Loucy (cell line): Measurements from ENCODE around the gene DLG1.

Source experiments
- H2AFZ ChIP-seq: fragments of 200-600 bp; sonication (generic); 2 replicates; pipeline ENCODE4 v1.6.0; 2016; ENCODE audit warnings: antibody characterized with exemption, mild to moderate bottlenecking, low read length, moderate library complexity
- H3F3A ChIP-seq: fragments of 200-600 bp; 2 replicates; pipeline ENCODE4 v1.6.0; 2016; ENCODE audit warnings: antibody characterized with exemption, low read depth, mild to moderate bottlenecking
- H3K27me3 ChIP-seq: fragments of 200-600 bp; sonication (generic); 2 replicates; pipeline ENCODE4 v1.6.1; 2014; ENCODE audit warnings: low read length, mild to moderate bottlenecking; ENCODE audit not compliant: insufficient read depth, poor library complexity, severe bottlenecking
- H3K36me3 ChIP-seq: fragments of 200-600 bp; sonication (generic); 2 replicates; pipeline ENCODE4 v1.6.1; 2016; ENCODE audit warnings: low read length; ENCODE audit not compliant: insufficient read depth
- H3K4me1 ChIP-seq: fragments of 200-600 bp; sonication (generic); 2 replicates; pipeline ENCODE4 v1.5.1; 2014; ENCODE audit warnings: low read length, mild to moderate bottlenecking; ENCODE audit not compliant: insufficient read depth, poor library complexity, severe bottlenecking
- H3K4me2 ChIP-seq: fragments of 200-600 bp; sonication (generic); 2 replicates; pipeline ENCODE4 v1.6.0; 2014; ENCODE audit warnings: antibody characterized with exemption, low read length, low read depth, mild to moderate bottlenecking; ENCODE audit not compliant: poor library complexity, severe bottlenecking
- H3K4me3 ChIP-seq: fragments of 200-600 bp; sonication (generic); 2 replicates; pipeline ENCODE4 v1.5.1; 2014; ENCODE audit warnings: low read length, mild to moderate bottlenecking, mixed read lengths; ENCODE audit not compliant: poor library complexity, severe bottlenecking
- H3K79me2 ChIP-seq: fragments of 200-600 bp; sonication (generic); 2 replicates; pipeline ENCODE4 v1.6.1; 2014; ENCODE audit warnings: low read length; ENCODE audit not compliant: insufficient read depth
- H3K9ac ChIP-seq: fragments of 200-600 bp; sonication (generic); 2 replicates; pipeline ENCODE4 v1.6.0; 2014; ENCODE audit warnings: mild to moderate bottlenecking, low read depth, low read length, moderate library complexity; ENCODE audit not compliant: poor library complexity, severe bottlenecking
- H3K9me2 ChIP-seq: fragments of 200-600 bp; sonication (generic); replicated peaks from 2 replicates; pipeline ENCODE4 v1.6.1; 2016; ENCODE audit warnings: low read depth, low read length, mixed read lengths
- H3K9me3 ChIP-seq: fragments of 200-600 bp; sonication (generic); 2 replicates; pipeline ENCODE4 v1.6.1; 2014; ENCODE audit warnings: mild to moderate bottlenecking, antibody characterized with exemption, low read length, low read depth; ENCODE audit not compliant: insufficient read depth
- H4K20me1 ChIP-seq: fragments of 200-600 bp; sonication (generic); 2 replicates; pipeline ENCODE4 v1.6.0; 2014; ENCODE audit warnings: antibody characterized with exemption, low read length, mild to moderate bottlenecking; ENCODE audit not compliant: insufficient read depth, poor library complexity, severe bottlenecking
- CTCF ChIP-seq: fragments of 200-600 bp; sonication (generic); conservative IDR thresholded peaks from 2 replicates; pipeline ENCODE4 v1.5.1; 2014; ENCODE audit warnings: mild to moderate bottlenecking, antibody characterized with exemption, low read length
- EZH2phosphoT487 ChIP-seq: fragments of 200-600 bp; IDR thresholded peaks from 2 replicates; pipeline ENCODE4 v1.6.1; 2018; ENCODE audit warnings: antibody characterized with exemption, mild to moderate bottlenecking, moderate library complexity, borderline replicate concordance

The DLG1 gene

GRCh38 chr3:197083486-197083885 is 214.9 kb downstream of the DLG1 start:
- TF ChIP-seq EZH2phosphoT487: no peak
- no peak for TF ChIP-seq CTCF
- Histone ChIP-seq H3K79me2 (no peaks in the 10 kb centered on the region), H3K9ac (no peak overlapping the region), H3K36me3 (peaks cover 16% of the 10 kb centered on the region), H3K4me2 (no peak overlapping the region), H3K4me1 (no peaks in the 10 kb centered on the region), H3F3A (no peaks in the 10 kb centered on the region), H4K20me1 (no peaks in the 10 kb centered on the region), H3K9me2 (no peaks in the 10 kb centered on the region), H3K9me3 (no peaks in the 10 kb centered on the region), H3K27me3 (no peaks in the 10 kb centered on the region), H3K4me3 (no peak overlapping the region), H2AFZ (no peak overlapping the region)

- Histone ChIP-seq H3K9me2 (no peaks in the 10 kb centered on the region), H3K79me2 (no peaks in the 10 kb centered on the region), H3K27me3 (no peaks in the 10 kb centered on the region), H3K36me3 (peaks cover 19% of the 10 kb centered on the region), H3K4me1 (no peaks in the 10 kb centered on the region), H3K4me3 (no peak overlapping the region), H3K9me3 (no peaks in the 10 kb centered on the region), H4K20me1 (no peaks in the 10 kb centered on the region), H3K4me2 (no peak overlapping the region), H2AFZ (no peak overlapping the region), H3K9ac (no peak overlapping the region), H3F3A (no peaks in the 10 kb centered on the region)
- TF ChIP-seq EZH2phosphoT487: no peak
- TF ChIP-seq CTCF: no peak
These were observed 215.5 kb downstream of the DLG1 start for GRCh38 chr3:197082871-197083270.

GRCh38 chr3:197080344-197080743 is 218.1 kb downstream of the DLG1 start:
- Histone ChIP-seq H3K4me1 (no peaks in the 10 kb centered on the region), H3F3A (no peaks in the 10 kb centered on the region), H3K9ac (no peak overlapping the region), H4K20me1 (no peaks in the 10 kb centered on the region), H3K79me2 (no peaks in the 10 kb centered on the region), H3K9me3 (no peaks in the 10 kb centered on the region), H2AFZ (no peak overlapping the region), H3K27me3 (no peaks in the 10 kb centered on the region), H3K4me3 (no peak overlapping the region), H3K36me3 (peaks cover 23% of the 10 kb centered on the region), H3K4me2 (no peak overlapping the region), H3K9me2 (no peaks in the 10 kb centered on the region)
- no peak for TF ChIP-seq CTCF
- no peak for TF ChIP-seq EZH2phosphoT487
